ENCODE measurements around the gene WWC2.

WWC2 gene

DNA sequence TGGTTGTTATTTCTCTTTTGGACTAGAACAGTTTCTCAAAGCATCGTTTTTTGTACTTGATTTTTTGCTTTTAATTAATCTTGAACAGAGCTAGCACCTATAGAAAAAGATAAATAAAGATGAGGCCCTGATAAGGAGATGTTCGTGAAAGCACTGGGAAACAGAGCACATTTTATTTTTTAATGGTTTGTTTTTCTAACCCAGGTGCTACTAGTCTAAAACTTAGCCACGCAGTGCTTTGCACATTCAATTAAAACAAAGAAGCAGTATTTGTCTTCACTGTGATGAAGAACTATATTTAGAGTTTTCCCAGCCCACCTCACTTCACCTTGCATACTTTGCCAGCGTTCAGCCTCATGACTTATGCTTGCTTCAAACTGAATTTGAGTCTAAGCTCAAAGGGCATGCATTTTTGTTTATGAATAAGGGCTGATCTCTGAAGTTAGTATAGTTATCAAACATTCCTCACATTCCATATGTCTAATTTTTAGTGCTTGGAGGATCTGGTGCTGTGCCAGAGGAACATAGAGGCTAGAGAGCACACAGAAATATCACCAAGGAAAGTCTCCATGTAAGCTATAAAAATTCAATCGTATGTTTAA, 76.7 kb downstream of the WWC2 start:
- H3K4me3 ChIP-seq (replicated peaks; ENCODE audit: low read depth, low read length) = no peak overlapping the region
- peak; percentile 74 for DNase-seq (ENCODE audit: low read depth)

GRCh38 chr4:183177001-183177400, 77.9 kb downstream of the WWC2 start:
- TF ChIP-seq CTCF (IDR thresholded peaks at IDR 0.05; ENCODE audit: low read length, missing control alignments) = no peak
- H3K4me3 ChIP-seq (replicated peaks; ENCODE audit: low read depth, low read length) = no peak overlapping the region

More for the DNA sequence above, 76.7 kb downstream of the WWC2 start:
- TF ChIP-seq CTCF (IDR thresholded peaks at IDR 0.05; ENCODE audit: low read length, missing control alignments) = no peak

GRCh38 chr4:183178201-183178600, 79.1 kb downstream of the WWC2 start:
- DNase-seq (ENCODE audit: low read depth) = no peak
- no peak overlapping the region for H3K4me3 ChIP-seq (replicated peaks; ENCODE audit: low read depth, low read length)
- no peak for TF ChIP-seq CTCF (IDR thresholded peaks at IDR 0.05; ENCODE audit: low read length, missing control alignments)

More at GRCh38 chr4:183177001-183177400, 77.9 kb downstream of the WWC2 start:
- DNase-seq (ENCODE audit: low read depth) = no peak

DNA sequence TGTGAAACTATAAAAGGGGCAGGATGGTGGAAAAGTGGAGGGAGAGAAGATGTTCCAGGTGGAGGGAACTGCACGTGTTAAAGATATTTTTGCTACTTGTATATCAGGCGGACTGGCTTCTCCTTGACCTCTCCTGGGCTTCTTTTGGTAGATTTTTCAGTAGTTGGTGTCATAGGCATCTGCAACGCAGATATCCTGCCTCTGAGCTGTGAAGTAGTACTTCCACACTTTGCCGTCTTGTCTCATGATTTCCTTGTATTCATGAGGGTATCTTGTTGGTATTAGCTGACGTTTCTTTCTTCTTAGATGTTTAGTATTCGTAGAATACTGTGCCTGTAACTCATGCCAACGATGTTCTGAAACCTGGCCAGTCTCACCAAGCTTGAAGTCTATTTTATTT, 81.0 kb downstream of the WWC2 start:
- no peak for TF ChIP-seq CTCF (IDR thresholded peaks at IDR 0.05; ENCODE audit: low read length, missing control alignments)
- DNase-seq (ENCODE audit: low read depth) = no peak
- H3K4me3 ChIP-seq (replicated peaks; ENCODE audit: low read depth, low read length) = no peak overlapping the region

DNA sequence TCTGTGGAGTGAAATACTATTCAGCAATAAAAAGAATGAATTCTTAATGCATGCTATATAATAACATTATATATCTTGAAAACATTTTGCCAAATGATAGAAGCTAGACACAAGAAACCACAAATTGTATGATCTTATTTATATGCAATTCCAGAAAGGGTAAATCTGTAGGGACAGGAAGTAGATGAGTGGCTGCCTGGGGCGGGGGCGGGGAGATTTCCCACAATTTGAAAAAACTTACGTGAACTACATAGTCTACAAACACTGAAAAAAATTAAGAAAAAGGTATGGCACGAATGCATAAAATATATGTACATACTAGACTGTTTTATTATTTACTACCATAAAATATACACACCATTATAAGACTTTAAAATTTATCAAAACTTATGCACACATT, 81.6 kb downstream of the WWC2 start:
- no peak for DNase-seq (ENCODE audit: low read depth)
- no peak overlapping the region for H3K4me3 ChIP-seq (replicated peaks; ENCODE audit: low read depth, low read length)
- no peak for TF ChIP-seq CTCF (IDR thresholded peaks at IDR 0.05; ENCODE audit: low read length, missing control alignments)

- H3K4me3 ChIP-seq (replicated peaks; ENCODE audit: low read depth, low read length) = no peak overlapping the region
- TF ChIP-seq CTCF (IDR thresholded peaks at IDR 0.05; ENCODE audit: low read length, missing control alignments) = no peak
- no peak for DNase-seq (ENCODE audit: low read depth)
Measured at GRCh38 chr4:183181081-183181480, 82.0 kb downstream of the WWC2 start.
